ENCODE results near the gene TMEM41B. TPM values are rescaled to one million over a fixed set of nuclear protein-coding genes. Genes with fewer than 3 reads are reported as not detected.

The TMEM41B gene
- total and polyA plus RNA-seq, 2 of the 4 experiments (the other 2 are of a cell fraction): 20.8 to 21.5 TPM

GRCh38 chr11:9269492-9270013, 44.8 kb downstream of the TMEM41B start:
- H4K20me1 ChIP-seq (ENCODE audit: insufficient read depth, low read length): no peaks in the 10 kb centered on the region
- H3K27ac ChIP-seq (ENCODE audit: insufficient read depth, low read length): no peak overlapping the region
- no peak overlapping the region for H3K4me2 ChIP-seq (ENCODE audit: low read depth, low read length)
- BruUV-seq (replicated peaks): no TSS peak
- H3K18ac ChIP-seq (ENCODE audit: low read depth, low read length): no peak overlapping the region
- no peak overlapping the region for H3K4ac ChIP-seq (ENCODE audit: low read depth, low read length)
- no peak overlapping the region for H2AK9ac ChIP-seq (replicated peaks; ENCODE audit: low read depth, low read length, poor library complexity)
- no peak overlapping the region for H3K9ac ChIP-seq (ENCODE audit: low read depth, low read length)
- DNase-seq: peak; percentile 24
- POLR2A ChIA-PET (ENCODE audit: unreplicated experiment): no interaction called here
- in situ Hi-C loops (cut with MboI; ENCODE audit: low sequenced_read_pairs) (no loop called here), dilution Hi-C loops (cut with HindIII; ENCODE audit: low sequenced_read_pairs, unreplicated experiment) (no loop called here), intact Hi-C loops (cut with micrococcal nuclease) (loop anchor here (10.0 kb wide), 1 partner anchor 235 kb away; no protein-coding TSS in a partner anchor)
- H2BK15ac ChIP-seq (ENCODE audit: low read depth, low read length): no peak overlapping the region
- H3K56ac ChIP-seq (ENCODE audit: extremely low read depth, insufficient read depth, low read length): no peak overlapping the region
- no peak overlapping the region for H2BK20ac ChIP-seq (ENCODE audit: low read depth, low read length)
- no peak for TF ChIP-seq MXI1 (IDR thresholded peaks at IDR 0.05; ENCODE audit: borderline replicate concordance, low read depth, low read length)
- peak; percentile 62; the same call in 1 of the 2 replicates for TF ChIP-seq USF2 (IDR thresholded peaks at IDR 0.05; ENCODE audit: low read depth, low read length)
- no peak for TF ChIP-seq POLR2A (IDR thresholded peaks at IDR 0.05; ENCODE audit: low read depth, low read length)
- no peak overlapping the region for H2AK5ac ChIP-seq (ENCODE audit: low read depth, low read length)
- H3K4me3 ChIP-seq (ENCODE audit: insufficient read depth, low read depth, low read length): no peak overlapping the region
- no peaks in the 10 kb centered on the region for H3K9me3 ChIP-seq (ENCODE audit: control insufficient read depth, insufficient read depth, low read length)
- CTCF ChIA-PET: interaction anchor here (0.7 kb wide), 1 partner anchor 11 kb away, joined by 3 read pairs; no protein-coding TSS in a partner anchor
- no peaks in the 10 kb centered on the region for H3K27me3 ChIP-seq (ENCODE audit: control insufficient read depth, insufficient read depth, low read length)
- no CpG with 5 or more reads among the region's 2 CpGs for WGBS, 2 experiments (ENCODE audit: extremely low coverage in 2 of 2, insufficient read length in 1 of 2)
- peak overlapping the region; percentile 1; the same call in 1 of the 2 replicates for H3K23ac ChIP-seq (ENCODE audit: low read depth, low read length)
- H3K9me1 ChIP-seq (ENCODE audit: insufficient read depth, low read length): peaks cover 3% of the 10 kb centered on the region; the same call in 1 of the 2 replicates
- no peak overlapping the region for H4K8ac ChIP-seq (ENCODE audit: low read depth in 2 of 2, low read length in 2 of 2)
- no peak overlapping the region for H2BK120ac ChIP-seq (ENCODE audit: low read depth, low read length)
- ATAC-seq (ENCODE audit: low read depth): no peak
- no peak overlapping the region; the same call in 1 of the 2 replicates for H3K14ac ChIP-seq (replicated peaks; ENCODE audit: low read depth, low read length)
- no peak overlapping the region for H2AFZ ChIP-seq (replicated peaks; ENCODE audit: low read length, poor library complexity)
- H3K36me3 ChIP-seq (ENCODE audit: control insufficient read depth, insufficient read depth, low read length): no peaks in the 10 kb centered on the region
- peaks cover 3 to 8% of the 10 kb centered on the region in 2 experiments; a peak in 3 of 4 replicates for H3K79me1 ChIP-seq (ENCODE audit: low read depth in 1 of 2, low read length in 2 of 2)
- peaks cover 4% of the 10 kb centered on the region for H3K4me1 ChIP-seq (ENCODE audit: control insufficient read depth, insufficient read depth, low read length)
- H4K5ac ChIP-seq (ENCODE audit: low read depth, low read length): no peak overlapping the region
- no peak overlapping the region for H4K91ac ChIP-seq (ENCODE audit: insufficient read depth, low read depth, low read length)
- no peak overlapping the region for H2BK5ac ChIP-seq (ENCODE audit: low read depth, low read length, poor library complexity, severe bottlenecking)
